Coronary artery (tissue), 2 donors: ENCODE data around the gene ST6GALNAC6.
"Not testable (repeated sequence)": the region's sequence is repeated elsewhere in the genome, so short reads cannot be mapped to it uniquely, and the experiment has no call there.

Source experiments
- DNase-seq: peaks from one replicate; pipeline ENCODE4 v3.0.0-alpha.2; 2017; ENCODE audit warnings: low spot score
- H3K27ac ChIP-seq, 2 donors: fragments of 200-600 bp; sonication (generic); one replicate each; pipeline ENCODE4 v1.5.1; 2016 to 2019
- H3K4me3 ChIP-seq: fragments of 200-600 bp; sonication (generic); 2 replicates; pipeline ENCODE4 v1.5.1; 2016; ENCODE audit warnings: mild to moderate bottlenecking, moderate library complexity
- TF ChIP-seq, protein P1 (sequence below): fragments of 200-600 bp; sonication (generic); IDR thresholded peaks from one replicate; pipeline ENCODE4 v1.5.1; 2019; ENCODE audit warnings: antibody characterized with exemption

The ST6GALNAC6 gene

GRCh38 chr9:127847833-127848755, 51.3 kb downstream of the ST6GALNAC6 start:
- Histone ChIP-seq H3K4me3 (peak overlapping the region; percentile 48), H3K27ac (peak overlapping the region; percentile 95 to 97)
- TF ChIP-seq, protein P1, sequence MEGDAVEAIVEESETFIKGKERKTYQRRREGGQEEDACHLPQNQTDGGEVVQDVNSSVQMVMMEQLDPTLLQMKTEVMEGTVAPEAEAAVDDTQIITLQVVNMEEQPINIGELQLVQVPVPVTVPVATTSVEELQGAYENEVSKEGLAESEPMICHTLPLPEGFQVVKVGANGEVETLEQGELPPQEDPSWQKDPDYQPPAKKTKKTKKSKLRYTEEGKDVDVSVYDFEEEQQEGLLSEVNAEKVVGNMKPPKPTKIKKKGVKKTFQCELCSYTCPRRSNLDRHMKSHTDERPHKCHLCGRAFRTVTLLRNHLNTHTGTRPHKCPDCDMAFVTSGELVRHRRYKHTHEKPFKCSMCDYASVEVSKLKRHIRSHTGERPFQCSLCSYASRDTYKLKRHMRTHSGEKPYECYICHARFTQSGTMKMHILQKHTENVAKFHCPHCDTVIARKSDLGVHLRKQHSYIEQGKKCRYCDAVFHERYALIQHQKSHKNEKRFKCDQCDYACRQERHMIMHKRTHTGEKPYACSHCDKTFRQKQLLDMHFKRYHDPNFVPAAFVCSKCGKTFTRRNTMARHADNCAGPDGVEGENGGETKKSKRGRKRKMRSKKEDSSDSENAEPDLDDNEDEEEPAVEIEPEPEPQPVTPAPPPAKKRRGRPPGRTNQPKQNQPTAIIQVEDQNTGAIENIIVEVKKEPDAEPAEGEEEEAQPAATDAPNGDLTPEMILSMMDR, result no peak
- DNase-seq, result no peak

DNA sequence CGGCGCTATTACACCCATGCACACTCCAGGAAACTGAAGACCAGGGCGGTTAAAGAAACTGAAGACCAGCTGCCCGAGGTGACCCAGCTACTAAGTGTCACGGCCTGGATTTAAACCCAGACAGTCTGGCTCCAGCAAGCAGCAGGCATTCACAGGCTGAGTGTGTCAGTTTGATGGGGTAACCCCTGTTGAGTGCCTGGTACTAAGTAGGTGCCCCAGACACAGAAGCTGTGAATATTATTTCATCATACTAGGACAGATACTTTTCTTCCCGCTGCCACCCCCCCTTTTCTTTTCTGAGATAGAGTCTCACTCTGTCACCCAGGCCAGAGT, 52.3 kb downstream of the ST6GALNAC6 start:
- TF ChIP-seq, protein P1, result no peak
- DNase-seq, result peak; percentile 83
- Histone ChIP-seq H3K4me3 (peak overlapping the region; percentile 48), H3K27ac (peak overlapping the region; percentile 95 to 97)

- DNase-seq, result peak; percentile 89
- TF ChIP-seq, protein P1, result no peak
- peak overlapping the region; percentile 95 to 97 for H3K27ac ChIP-seq
- peak overlapping the region; percentile 48 for H3K4me3 ChIP-seq
These were observed 52.8 kb downstream of the ST6GALNAC6 start for GRCh38 chr9:127846443-127847177.

DNA sequence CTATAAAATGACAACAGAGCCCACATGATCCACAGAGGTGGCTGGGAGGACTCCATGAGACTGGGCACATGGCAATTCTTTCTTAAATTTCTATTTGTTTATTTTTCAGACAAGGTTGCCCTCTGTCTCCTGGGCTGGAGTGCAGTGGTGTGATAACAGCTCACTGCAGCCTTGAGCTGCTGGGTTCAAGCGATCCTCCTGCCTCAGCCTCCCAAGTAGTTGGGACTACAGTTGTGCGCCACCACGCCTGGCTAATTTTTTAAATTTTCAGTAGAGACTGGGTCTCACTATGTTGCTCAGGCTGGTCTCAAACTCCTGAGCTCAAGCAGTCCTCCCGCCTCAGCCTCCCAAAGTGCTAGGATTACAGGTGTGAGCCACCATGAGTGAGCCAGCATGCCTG, 53.8 kb downstream of the ST6GALNAC6 start:
- not testable (repeated sequence) for DNase-seq
- H3K4me3 ChIP-seq, result peak overlapping the region; percentile 48
- H3K27ac ChIP-seq, result peak overlapping the region; percentile 95 to 97

DNA sequence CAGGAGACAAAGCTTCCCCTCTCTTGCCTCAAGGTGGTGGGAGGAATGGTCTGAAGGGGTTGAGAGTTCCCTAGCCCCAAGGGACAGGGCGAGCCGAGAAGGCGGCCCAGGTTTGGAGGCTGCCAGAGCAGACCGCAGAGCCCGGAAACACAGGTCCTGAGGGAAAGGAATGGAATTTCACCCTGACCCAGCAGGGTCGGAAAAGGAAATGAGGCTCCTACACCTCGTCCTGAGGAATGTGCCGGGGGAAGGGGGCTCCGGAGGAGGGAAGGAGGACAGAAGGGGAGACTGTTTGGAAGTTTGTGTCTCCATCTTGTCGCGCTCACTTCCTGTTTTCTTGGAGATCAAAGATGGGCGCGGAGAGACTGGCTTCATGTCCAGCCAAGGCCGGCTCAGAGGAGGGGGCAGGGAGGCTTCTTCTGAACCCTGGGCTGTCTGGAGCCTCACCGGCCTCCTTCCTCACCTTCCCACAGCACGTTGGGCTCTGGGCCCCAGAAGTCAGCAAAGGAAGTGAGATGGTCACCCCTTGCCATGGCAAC, 54.5 kb downstream of the ST6GALNAC6 start:
- peak; percentile 80 for DNase-seq
- H3K4me3 ChIP-seq, result peak overlapping the region; percentile 5
- TF ChIP-seq, protein P1, result no peak
- H3K27ac ChIP-seq, result peak overlapping the region; percentile 95 to 97

DNA sequence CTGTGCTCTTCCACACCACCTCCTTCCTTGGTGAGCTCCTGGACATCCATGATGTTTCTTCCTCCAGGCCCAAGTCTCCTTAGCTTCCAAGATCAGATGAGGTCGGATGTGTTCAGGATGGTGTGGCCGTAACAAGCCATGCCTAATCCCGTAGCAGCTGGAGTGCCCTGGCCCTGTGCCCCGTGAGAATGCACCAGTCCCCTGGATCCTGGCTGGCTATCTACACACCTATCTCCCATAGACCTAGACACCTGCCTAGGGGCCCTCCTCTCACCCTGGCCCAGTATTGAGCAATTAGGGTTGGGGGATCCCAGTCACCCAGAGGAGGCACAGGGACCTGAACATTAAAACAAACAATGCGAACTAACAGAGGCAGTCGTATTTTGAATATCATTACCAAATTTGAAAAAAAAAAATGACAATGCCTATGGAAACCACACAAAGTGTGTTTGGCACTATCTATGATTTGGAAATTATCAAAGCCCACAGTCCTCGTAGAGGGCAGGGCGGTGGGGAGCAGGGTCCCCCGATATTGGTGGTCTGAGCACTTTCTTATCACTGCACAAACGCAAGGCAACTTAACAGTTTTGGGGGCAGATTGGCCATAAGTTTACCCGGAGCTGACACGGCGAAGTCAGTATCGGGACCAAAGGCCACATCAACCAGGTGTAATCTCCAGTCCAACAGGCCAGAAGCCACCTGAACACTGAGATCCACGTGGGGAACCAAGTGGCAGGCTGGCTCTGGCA, 58.1 kb downstream of the ST6GALNAC6 start:
- no peak for DNase-seq
- Histone ChIP-seq H3K27ac (peak overlapping the region; percentile 25 to 99), H3K4me3 (no peak overlapping the region)
- TF ChIP-seq, protein P1, result no peak
